ENCODE measurements around the gene GLRX5.

- TF ChIP-seq, protein P1, sequence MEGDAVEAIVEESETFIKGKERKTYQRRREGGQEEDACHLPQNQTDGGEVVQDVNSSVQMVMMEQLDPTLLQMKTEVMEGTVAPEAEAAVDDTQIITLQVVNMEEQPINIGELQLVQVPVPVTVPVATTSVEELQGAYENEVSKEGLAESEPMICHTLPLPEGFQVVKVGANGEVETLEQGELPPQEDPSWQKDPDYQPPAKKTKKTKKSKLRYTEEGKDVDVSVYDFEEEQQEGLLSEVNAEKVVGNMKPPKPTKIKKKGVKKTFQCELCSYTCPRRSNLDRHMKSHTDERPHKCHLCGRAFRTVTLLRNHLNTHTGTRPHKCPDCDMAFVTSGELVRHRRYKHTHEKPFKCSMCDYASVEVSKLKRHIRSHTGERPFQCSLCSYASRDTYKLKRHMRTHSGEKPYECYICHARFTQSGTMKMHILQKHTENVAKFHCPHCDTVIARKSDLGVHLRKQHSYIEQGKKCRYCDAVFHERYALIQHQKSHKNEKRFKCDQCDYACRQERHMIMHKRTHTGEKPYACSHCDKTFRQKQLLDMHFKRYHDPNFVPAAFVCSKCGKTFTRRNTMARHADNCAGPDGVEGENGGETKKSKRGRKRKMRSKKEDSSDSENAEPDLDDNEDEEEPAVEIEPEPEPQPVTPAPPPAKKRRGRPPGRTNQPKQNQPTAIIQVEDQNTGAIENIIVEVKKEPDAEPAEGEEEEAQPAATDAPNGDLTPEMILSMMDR (IDR thresholded peaks at IDR 0.05): no peak
- no peak for TF ChIP-seq POLR2A (IDR thresholded peaks at IDR 0.05)
These were observed 39.8 kb upstream of the GLRX5 start for GRCh38 chr14:95495076-95495475.

Data from uterus (tissue), 2 donors.